GM23248 (cell line): Measurements from ENCODE around the gene JMJD1C.

Experiments used
- EZH2 ChIP-seq: fragments of 200-600 bp; sonication (generic); IDR thresholded peaks from 2 replicates; pipeline ENCODE4 v1.6.1; 2018; ENCODE audit warnings: antibody characterized with exemption, mild to moderate bottlenecking; ENCODE audit not compliant: insufficient read depth, poor library complexity, severe bottlenecking
- EZH2phosphoT487 ChIP-seq: fragments of 200-600 bp; sonication (generic); IDR thresholded peaks from 2 replicates; pipeline ENCODE4 v1.6.1; 2018; ENCODE audit warnings: antibody characterized with exemption, moderate library complexity, mild to moderate bottlenecking, low read depth; ENCODE audit not compliant: insufficient read depth

DNA sequence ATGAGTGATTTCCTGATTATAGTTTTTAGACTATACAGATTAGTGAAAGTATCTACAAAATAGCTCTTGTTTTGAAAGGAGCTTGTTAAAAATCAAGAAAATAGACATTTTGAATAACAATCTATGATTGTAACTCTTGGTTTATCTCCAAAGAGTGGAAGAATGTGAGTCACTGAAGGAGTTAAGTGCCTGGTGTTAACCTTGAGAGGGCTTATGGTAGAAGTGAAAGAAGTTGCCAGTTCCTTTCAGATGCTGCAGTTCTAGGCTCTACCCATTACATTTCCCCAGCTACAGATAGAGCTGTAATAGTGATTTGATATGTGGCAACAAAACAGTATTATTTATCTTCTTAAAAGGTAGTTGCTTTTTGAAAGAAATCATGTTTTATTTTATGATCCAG, 320.0 kb downstream of the JMJD1C start:
- TF ChIP-seq EZH2 (no peak), EZH2phosphoT487 (no peak)
